GM12878 (cell line): ENCODE data around the gene GPC5. TPM values are rescaled to one million over a fixed set of nuclear protein-coding genes. Genes with fewer than 3 reads are reported as not detected.

Experiments used
- ATAC-seq: fragments of 200-7000 bp; cut with Tn5 transposase; 3 replicates; pipeline ENCODE4 v1.9.1; 2020; ENCODE audit warnings: mild to moderate bottlenecking, moderate library complexity
- BruUV-seq: library from RNA; stranded (reverse); fragments of 400-500 nt; replicated peaks from 2 replicates; lab custom pipeline; 2021; lab: Mats Ljungman, UMichigan
- CTCF ChIA-PET: fragments of 300-600 bp; sonication (Branson Sonifier 250); formaldehyde crosslinking; extraction: SDS; loops from one replicate; lab custom pipeline; 2021; ENCODE audit warnings: inconsistent platforms; lab: Yijun Ruan, JAX
- POLR2A ChIA-PET: fragments of 350-600 bp; formaldehyde crosslinking; extraction: SDS; loops from one replicate; lab custom pipeline; 2021; ENCODE audit warnings: inconsistent platforms; lab: Charles Lee
- RAD21 ChIA-PET: fragments of 300-600 bp; sonication (Branson Sonifier 250); formaldehyde crosslinking; loops from one replicate; lab custom pipeline; 2023; ENCODE audit warnings: antibody characterized with exemption; ENCODE audit not compliant: unreplicated experiment; lab: Charles Lee
- SMC1A ChIA-PET: fragments of 300-600 bp; sonication (Branson Sonifier 250); formaldehyde crosslinking; loops from one replicate; lab custom pipeline; 2023; ENCODE audit not compliant: unreplicated experiment, uncharacterized antibody; lab: Charles Lee
- DNase-seq: peaks from one replicate; pipeline ENCODE4 v3.0.0-alpha.2; 2011; ENCODE audit warnings: low read depth, low spot score
- FAIRE-seq: peaks from 3 replicates; lab custom pipeline; 2011; peaks lifted over from hg19 to GRCh38; lab: Jason Lieb, UNC
- H2AFZ ChIP-seq: 2 replicates; pipeline ENCODE4 v1.6.0; 2011; ENCODE audit warnings: low read depth, low read length, control low read depth; ENCODE audit not compliant: control insufficient read depth
- H3K27ac ChIP-seq: 2 replicates; pipeline ENCODE4 v1.5.1; 2011; ENCODE audit warnings: control low read depth; ENCODE audit not compliant: control insufficient read depth, insufficient read depth
- H3K27me3 ChIP-seq, 2 experiments: replicated peaks in 1 of 2; 2 replicates each; pipeline versions ENCODE4 v1.6.0 to v1.6.1; 2011; ENCODE audit warnings: low read length in 1 of 2; ENCODE audit not compliant: control insufficient read depth in 2 of 2, insufficient read depth in 2 of 2
- H3K36me3 ChIP-seq, 2 experiments: 2 replicates each; pipeline ENCODE4 v1.5.1; 2011; ENCODE audit warnings: low read length in 1 of 2; ENCODE audit not compliant: control insufficient read depth in 2 of 2, insufficient read depth in 2 of 2
- H3K4me1 ChIP-seq: 2 replicates; pipeline ENCODE4 v1.6.1; 2011; ENCODE audit warnings: mild to moderate bottlenecking, low read length, moderate library complexity, mixed read lengths; ENCODE audit not compliant: control insufficient read depth, insufficient read depth
- H3K4me2 ChIP-seq: 2 replicates; pipeline ENCODE4 v1.6.0; 2011; ENCODE audit warnings: control low read depth; ENCODE audit not compliant: control insufficient read depth, insufficient read depth
- H3K4me3 ChIP-seq: fragments of 200-600 bp; sonication (generic); 2 replicates; pipeline ENCODE4 v1.5.1; 2016
- H3K79me2 ChIP-seq: 2 replicates; pipeline ENCODE4 v1.6.0; 2011; ENCODE audit warnings: low read length; ENCODE audit not compliant: control insufficient read depth, insufficient read depth
- H3K9ac ChIP-seq: 2 replicates; pipeline ENCODE4 v1.8.0; 2011; ENCODE audit warnings: low read length, control low read depth, mixed read lengths; ENCODE audit not compliant: control insufficient read depth, insufficient read depth
- H3K9me3 ChIP-seq: replicated peaks from 3 replicates; pipeline ENCODE4 v1.5.1; 2011; ENCODE audit warnings: mild to moderate bottlenecking, low read length; ENCODE audit not compliant: control insufficient read depth, insufficient read depth
- H4K20me1 ChIP-seq: 2 replicates; pipeline ENCODE4 v1.6.0; 2011; ENCODE audit not compliant: control insufficient read depth, insufficient read depth
- CHD1 ChIP-seq: IDR thresholded peaks from 2 replicates; pipeline ENCODE4 v1.6.1; 2012; ENCODE audit warnings: low read depth, low read length, improper control_type of control experiment
- KLF5 ChIP-seq: fragments of 450-650 bp; IDR thresholded peaks from 2 replicates; pipeline ENCODE4 v1.6.1; 2014; ENCODE audit warnings: mild to moderate bottlenecking; ENCODE audit not compliant: partially characterized antibody
- RAD21 ChIP-seq: IDR thresholded peaks from 2 replicates; pipeline ENCODE4 v1.6.1; 2011; ENCODE audit warnings: mild to moderate bottlenecking, low read depth, low read length, moderate library complexity; ENCODE audit not compliant: insufficient read depth
- SMC3 ChIP-seq: IDR thresholded peaks from 2 replicates; pipeline ENCODE4 v1.6.1; 2011; ENCODE audit warnings: low read length, improper control_type of control experiment, borderline replicate concordance
- WGBS: methylation state at CpG from one replicate; pipeline ENCODE4 v1.1.6; 2016; ENCODE audit warnings: low lambda C conversion rate; ENCODE audit not compliant: insufficient replicate concordance, insufficient coverage; ENCODE audit errors: missing lambda C conversion rate; 5-methylcytosine and 5-hydroxymethylcytosine counted together
- in situ Hi-C: fragments of 300-500 bp; cut with MboI; formaldehyde crosslinking; loops from 9 replicates; pipeline ENCODE4 v1.14.3; 2018; ENCODE audit warnings: mixed read lengths
- intact Hi-C: fragments of 100-400 bp; cut with micrococcal nuclease; formaldehyde crosslinking; loops from one replicate; pipeline ENCODE4 v1.14.2; 2022; ENCODE audit not compliant: unreplicated experiment
- polyA plus RNA-seq, 11 experiments: library from polyadenylated mRNA; depleted of rRNA in 4 of 11; unstranded in 6 of 11; stranded (reverse) in 5 of 11; fragments of >200 nt; fragmentation: Nextera tagmentation in 4 of 11; fragmentation: Illumina TruSeq in 1 of 11; extraction: Ambion mirVana in 4 of 11; extraction: Trizol in 1 of 11; gene quantifications; 1 replicate in 1 of 11; 2 replicates in 10 of 11; pipeline versions ENCODE4 v1.2.1 to v1.2.3, GENCODE V29; 2011 to 2016; ENCODE audit warnings: inconsistent platforms in 2 of 11, missing spikeins in 2 of 11, low read depth in 1 of 11
- total RNA-seq, 4 experiments: library from RNA; depleted of rRNA in 3 of 4; stranded (reverse); fragments of >200 nt in 3 of 4; fragmentation: Illumina TruSeq in 1 of 4; extraction: Trizol in 1 of 4; gene quantifications; 2 replicates each; pipeline versions ENCODE4 v1.2.1 to v1.2.3, GENCODE V29; 2013 to 2021
- TF ChIP-seq, protein P1 (sequence below), 3 experiments: IDR thresholded peaks in 2 of 3; conservative IDR thresholded peaks in 1 of 3; 2 replicates each; pipeline ENCODE4 v1.5.1; 2011; ENCODE audit warnings: low read depth in 3 of 3, low read length in 3 of 3, mild to moderate bottlenecking in 3 of 3, control low read depth in 2 of 3, moderate library complexity in 2 of 3, inconsistent platforms in 1 of 3, mixed read lengths in 1 of 3; ENCODE audit not compliant: control insufficient read depth in 2 of 3, insufficient read depth in 1 of 3; ENCODE audit errors: extremely low read depth in 1 of 3

GPC5 gene
- total and polyA plus RNA-seq, 10 of the 15 experiments (the other 5 are each of a cell fraction or from before 2014, with no cell fraction given), result 0.05 to 0.87 (median 0.44) TPM; not detected in 1

DNA sequence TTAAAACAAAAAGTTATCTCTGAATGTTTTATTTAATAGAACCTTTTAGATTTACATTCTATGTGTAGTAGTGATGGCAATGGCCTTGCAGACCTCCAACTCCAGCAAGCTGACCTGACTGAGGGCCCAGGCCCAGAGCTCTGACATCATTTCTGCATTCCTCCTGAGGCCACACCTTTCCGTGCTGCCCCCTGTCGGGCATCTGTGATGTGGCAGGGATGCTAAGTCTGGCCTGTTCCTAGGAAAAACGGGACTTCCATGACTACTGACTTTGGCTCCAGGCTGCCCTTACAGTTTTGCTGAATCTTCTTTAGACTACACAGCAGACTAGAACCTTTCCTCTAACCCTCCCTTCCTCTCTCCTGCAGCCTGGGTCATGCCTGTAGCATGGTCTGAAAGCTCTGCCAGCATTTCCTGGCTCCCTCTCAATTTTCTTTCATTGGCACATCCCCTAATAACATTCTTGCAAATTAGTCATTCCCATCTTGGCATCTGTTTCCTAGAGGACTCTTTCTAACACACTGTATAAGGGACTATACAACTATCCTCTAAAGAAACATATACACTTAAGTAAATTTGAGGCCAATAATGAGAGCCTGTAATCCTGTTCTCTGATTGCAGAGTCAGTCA lies 249.1 kb downstream of the GPC5 start:
- H3K27ac ChIP-seq, result no peak overlapping the region
- RAD21 ChIA-PET, result no interaction called here
- no peaks in the 10 kb centered on the region for H3K27me3 ChIP-seq
- no peak for DNase-seq
- intact Hi-C loops (loop anchor here (10.0 kb wide), 1 partner anchor 273 kb away; no protein-coding TSS in a partner anchor), in situ Hi-C loops (no loop called here)
- 0% methylated on average over 3 of the region's 3 CpGs for WGBS
- CTCF ChIA-PET, result interaction anchor here (0.6 to 1.1 kb wide), 6 partner anchors 11 to 273 kb away, joined by 3 to 5 read pairs (median 4); no protein-coding TSS in a partner anchor
- ATAC-seq, result peak; percentile 79
- H4K20me1 ChIP-seq, result no peaks in the 10 kb centered on the region
- H3K79me2 ChIP-seq, result no peaks in the 10 kb centered on the region
- SMC1A ChIA-PET, result interaction anchor here (0.9 kb wide), 1 partner anchor 13 kb away, joined by 3 read pairs; no protein-coding TSS in a partner anchor
- POLR2A ChIA-PET, result no interaction called here
- H3K9me3 ChIP-seq, result no peaks in the 10 kb centered on the region; the same call in 2 of the 3 replicates
- no peaks in the 10 kb centered on the region for H3K36me3 ChIP-seq
- H2AFZ ChIP-seq, result no peak overlapping the region
- no peak overlapping the region for H3K9ac ChIP-seq
- no peaks in the 10 kb centered on the region for H3K4me1 ChIP-seq
- 0 out of 2 replicates have a peak, but pooled peaks have one; percentile 21 for TF ChIP-seq SMC3
- peak; percentile 36; the same call in 1 of the 2 replicates for TF ChIP-seq RAD21
- TF ChIP-seq, protein P1, sequence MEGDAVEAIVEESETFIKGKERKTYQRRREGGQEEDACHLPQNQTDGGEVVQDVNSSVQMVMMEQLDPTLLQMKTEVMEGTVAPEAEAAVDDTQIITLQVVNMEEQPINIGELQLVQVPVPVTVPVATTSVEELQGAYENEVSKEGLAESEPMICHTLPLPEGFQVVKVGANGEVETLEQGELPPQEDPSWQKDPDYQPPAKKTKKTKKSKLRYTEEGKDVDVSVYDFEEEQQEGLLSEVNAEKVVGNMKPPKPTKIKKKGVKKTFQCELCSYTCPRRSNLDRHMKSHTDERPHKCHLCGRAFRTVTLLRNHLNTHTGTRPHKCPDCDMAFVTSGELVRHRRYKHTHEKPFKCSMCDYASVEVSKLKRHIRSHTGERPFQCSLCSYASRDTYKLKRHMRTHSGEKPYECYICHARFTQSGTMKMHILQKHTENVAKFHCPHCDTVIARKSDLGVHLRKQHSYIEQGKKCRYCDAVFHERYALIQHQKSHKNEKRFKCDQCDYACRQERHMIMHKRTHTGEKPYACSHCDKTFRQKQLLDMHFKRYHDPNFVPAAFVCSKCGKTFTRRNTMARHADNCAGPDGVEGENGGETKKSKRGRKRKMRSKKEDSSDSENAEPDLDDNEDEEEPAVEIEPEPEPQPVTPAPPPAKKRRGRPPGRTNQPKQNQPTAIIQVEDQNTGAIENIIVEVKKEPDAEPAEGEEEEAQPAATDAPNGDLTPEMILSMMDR (IDR thresholded peaks at IDR 0.05 in 2 of 3, conservative IDR thresholded peaks at IDR 0.05 in 1 of 3; ENCODE audit: control insufficient read depth in 2 of 3, extremely low read depth in 1 of 3, insufficient read depth in 1 of 3, low read depth in 3 of 3, low read length in 3 of 3), result peak; percentile 45 to 72 (median 59)
- TF ChIP-seq KLF5, result no peak
- no peak for TF ChIP-seq CHD1
- BruUV-seq, result no TSS peak
- no peak for FAIRE-seq
- H3K4me3 ChIP-seq, result no peak overlapping the region
- H3K4me2 ChIP-seq, result no peak overlapping the region
